Measurements from ENCODE around the gene TMEM150C.

Gene TMEM150C

DNA sequence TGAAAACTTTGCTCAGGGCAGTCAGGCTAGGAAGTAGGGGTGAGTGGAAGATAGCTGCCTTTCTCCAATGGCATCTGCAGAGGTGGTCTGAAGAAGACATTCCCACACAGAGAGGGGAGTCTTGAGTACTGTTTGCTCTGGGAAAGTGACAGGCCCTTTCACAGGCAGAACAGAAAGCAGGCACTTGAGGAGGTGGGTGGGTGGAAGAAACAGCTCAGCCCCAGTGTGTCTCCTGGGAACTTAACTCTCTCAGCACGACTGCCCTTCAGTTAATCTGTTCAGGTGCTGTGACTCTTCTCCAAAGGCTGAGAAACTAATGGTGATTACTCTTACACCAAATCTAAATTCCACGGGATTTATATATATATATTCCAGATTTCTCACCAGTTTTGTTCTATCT, 103.1 kb downstream of the TMEM150C start:
- in situ Hi-C loops (cut with HindIII; ENCODE audit: low sequenced_read_pairs), result no loop called here
- no peak overlapping the region for H3K4me3 ChIP-seq (ENCODE audit: low read depth, low read length)
- TF ChIP-seq, protein P1, sequence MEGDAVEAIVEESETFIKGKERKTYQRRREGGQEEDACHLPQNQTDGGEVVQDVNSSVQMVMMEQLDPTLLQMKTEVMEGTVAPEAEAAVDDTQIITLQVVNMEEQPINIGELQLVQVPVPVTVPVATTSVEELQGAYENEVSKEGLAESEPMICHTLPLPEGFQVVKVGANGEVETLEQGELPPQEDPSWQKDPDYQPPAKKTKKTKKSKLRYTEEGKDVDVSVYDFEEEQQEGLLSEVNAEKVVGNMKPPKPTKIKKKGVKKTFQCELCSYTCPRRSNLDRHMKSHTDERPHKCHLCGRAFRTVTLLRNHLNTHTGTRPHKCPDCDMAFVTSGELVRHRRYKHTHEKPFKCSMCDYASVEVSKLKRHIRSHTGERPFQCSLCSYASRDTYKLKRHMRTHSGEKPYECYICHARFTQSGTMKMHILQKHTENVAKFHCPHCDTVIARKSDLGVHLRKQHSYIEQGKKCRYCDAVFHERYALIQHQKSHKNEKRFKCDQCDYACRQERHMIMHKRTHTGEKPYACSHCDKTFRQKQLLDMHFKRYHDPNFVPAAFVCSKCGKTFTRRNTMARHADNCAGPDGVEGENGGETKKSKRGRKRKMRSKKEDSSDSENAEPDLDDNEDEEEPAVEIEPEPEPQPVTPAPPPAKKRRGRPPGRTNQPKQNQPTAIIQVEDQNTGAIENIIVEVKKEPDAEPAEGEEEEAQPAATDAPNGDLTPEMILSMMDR (IDR thresholded peaks at IDR 0.05; ENCODE audit: low read depth, low read length, missing control alignments), result no peak
- DNase-seq (ENCODE audit: low read depth), result no peak

DNA sequence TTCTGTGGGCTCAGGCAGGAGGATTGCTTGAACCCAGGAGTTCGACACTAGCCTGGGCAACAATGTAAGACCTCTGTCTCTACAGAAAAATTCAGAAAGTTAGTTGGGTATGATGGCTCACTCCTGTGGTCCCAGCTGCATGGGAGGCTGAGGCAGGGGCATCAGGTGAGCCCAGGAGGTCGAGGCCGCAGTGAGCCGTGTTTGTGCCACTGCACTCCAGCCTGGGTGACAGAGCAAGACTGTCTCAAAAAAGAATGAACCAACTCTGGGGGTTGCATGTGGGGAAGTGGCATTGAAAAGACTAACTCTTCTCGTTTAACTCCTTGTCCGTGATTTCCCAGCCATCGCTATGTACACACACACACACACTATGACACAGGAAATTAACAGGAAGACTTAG, 104.5 kb downstream of the TMEM150C start:
- no peak for DNase-seq (ENCODE audit: low read depth)
- H3K4me3 ChIP-seq (ENCODE audit: low read depth, low read length), result no peak overlapping the region
- TF ChIP-seq, protein P1 (IDR thresholded peaks at IDR 0.05; ENCODE audit: low read depth, low read length, missing control alignments), result no peak
- in situ Hi-C loops (cut with HindIII; ENCODE audit: low sequenced_read_pairs), result no loop called here

DNA sequence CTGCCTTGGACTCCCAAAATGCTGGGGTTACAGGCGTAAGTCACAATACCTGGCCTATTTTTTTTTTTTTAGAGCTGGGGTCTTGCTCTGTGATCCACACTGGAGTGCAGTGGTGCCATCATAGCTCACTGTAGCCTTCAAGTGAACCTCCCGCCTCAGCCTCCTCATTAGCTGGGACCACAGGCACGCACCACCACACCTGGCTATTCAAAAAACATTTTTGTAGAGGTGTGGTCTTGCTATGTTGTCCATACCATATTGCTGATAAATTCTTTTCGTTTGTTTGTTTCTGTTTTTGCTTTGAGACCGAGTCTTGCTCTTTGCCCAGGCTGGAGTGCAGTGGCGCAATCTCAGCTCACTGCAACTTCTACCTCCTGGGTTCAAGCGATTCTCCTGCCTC, 109.8 kb downstream of the TMEM150C start:
- no peak for DNase-seq (ENCODE audit: low read depth)
- H3K4me3 ChIP-seq (ENCODE audit: low read depth, low read length), result no peak overlapping the region
- in situ Hi-C loops (cut with HindIII; ENCODE audit: low sequenced_read_pairs), result no loop called here
- TF ChIP-seq, protein P1 (IDR thresholded peaks at IDR 0.05; ENCODE audit: low read depth, low read length, missing control alignments), result no peak

DNA sequence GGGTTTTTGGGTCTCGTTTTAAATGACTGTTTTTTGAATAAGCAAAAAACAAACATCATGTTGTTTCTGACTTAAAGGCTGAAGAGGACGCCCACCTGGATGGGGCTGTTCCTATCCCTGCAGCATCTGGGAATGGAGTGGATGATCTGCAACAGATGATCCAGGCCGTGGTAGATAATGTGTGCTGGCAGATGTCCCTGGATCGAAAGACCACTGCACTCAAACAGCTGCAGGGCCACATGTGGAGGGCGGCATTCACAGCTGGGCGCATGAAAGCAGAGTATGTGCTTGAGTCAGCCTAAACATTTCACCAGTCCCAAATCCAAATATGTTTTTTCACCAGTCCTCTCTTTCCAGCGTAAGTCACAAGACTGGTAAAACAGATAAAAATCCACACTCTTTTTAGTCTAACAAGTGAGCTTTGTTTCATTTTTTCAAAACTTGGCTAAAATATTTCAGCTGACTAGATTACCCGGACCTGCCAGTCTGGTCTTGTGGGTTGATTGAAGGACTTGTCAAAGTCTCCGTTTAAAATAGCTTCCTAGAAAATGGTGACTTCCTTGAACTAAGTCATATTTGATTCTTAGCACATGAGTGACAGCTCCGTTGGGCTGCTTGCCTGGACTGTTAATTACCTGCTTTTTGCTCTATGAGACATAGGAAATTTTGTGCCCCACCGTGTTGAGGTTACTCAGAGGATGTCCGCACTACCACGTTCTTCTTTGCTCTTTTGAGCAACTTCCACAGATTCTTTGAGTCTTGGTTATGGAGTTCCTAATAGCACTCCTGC, 110.6 kb downstream of the TMEM150C start:
- in situ Hi-C loops (cut with HindIII; ENCODE audit: low sequenced_read_pairs), result no loop called here
- TF ChIP-seq, protein P1 (IDR thresholded peaks at IDR 0.05; ENCODE audit: low read depth, low read length, missing control alignments), result no peak
- no peak overlapping the region for H3K4me3 ChIP-seq (ENCODE audit: low read depth, low read length)
- DNase-seq (ENCODE audit: low read depth), result no peak

DNA sequence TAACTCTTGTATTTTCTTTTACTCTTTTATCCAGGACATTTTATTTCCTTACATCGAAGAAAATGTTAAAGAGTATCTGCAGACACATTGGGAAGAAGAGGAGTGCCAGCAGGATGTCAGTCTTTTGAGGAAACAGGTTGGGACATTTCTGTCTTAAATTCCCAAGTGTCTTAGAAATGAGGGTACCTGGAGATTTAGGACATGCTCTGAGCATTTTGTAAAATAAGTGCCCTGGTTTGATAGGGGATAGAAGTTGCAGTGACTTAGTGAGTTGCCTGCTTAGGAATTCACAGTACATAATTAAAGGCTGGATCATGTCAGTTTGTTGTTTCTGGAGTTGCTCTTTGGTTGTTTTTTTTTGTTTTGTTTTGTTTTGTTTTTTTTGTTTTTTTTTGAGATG, 113.9 kb downstream of the TMEM150C start:
- TF ChIP-seq, protein P1 (IDR thresholded peaks at IDR 0.05; ENCODE audit: low read depth, low read length, missing control alignments), result no peak
- in situ Hi-C loops (cut with HindIII; ENCODE audit: low sequenced_read_pairs), result no loop called here
- no peak for DNase-seq (ENCODE audit: low read depth)
- no peak overlapping the region for H3K4me3 ChIP-seq (ENCODE audit: low read depth, low read length)

DNA sequence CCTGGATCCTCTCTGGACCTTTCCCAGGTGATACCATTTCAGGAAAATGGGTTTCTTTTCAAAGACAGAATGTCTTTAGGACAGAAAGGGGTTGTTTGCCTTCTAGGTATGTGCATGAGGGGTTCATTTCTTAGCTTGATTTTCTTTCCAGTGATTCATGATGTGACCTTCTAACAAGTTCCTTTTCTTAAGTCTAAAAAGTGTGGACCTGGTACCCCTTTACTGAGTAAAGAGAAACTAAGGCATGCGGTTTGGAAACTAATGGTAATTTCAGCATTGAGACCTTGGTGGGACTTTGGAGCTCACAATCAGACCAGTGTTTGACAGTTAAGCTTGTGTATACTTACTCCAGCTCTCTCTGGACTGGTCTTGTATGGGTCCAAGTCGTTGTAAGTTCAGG, 122.7 kb downstream of the TMEM150C start:
- in situ Hi-C loops (cut with HindIII; ENCODE audit: low sequenced_read_pairs), result no loop called here
- H3K4me3 ChIP-seq (ENCODE audit: low read depth, low read length), result no peak overlapping the region
- TF ChIP-seq, protein P1 (IDR thresholded peaks at IDR 0.05; ENCODE audit: low read depth, low read length, missing control alignments), result no peak
- no peak for DNase-seq (ENCODE audit: low read depth)

Measured in astrocyte of the cerebellum (primary cell).